Islet precursor cell (in vitro differentiated cells): ENCODE data around the gene CHCHD3.
"Not testable (repeated sequence)": the region's sequence is repeated elsewhere in the genome, so short reads cannot be mapped to it uniquely, and the experiment has no call there.

ENCODE experiments used
- DNase-seq: peaks from one replicate; pipeline ENCODE4 v3.0.0-alpha.2; 2018

CHCHD3 gene

DNA sequence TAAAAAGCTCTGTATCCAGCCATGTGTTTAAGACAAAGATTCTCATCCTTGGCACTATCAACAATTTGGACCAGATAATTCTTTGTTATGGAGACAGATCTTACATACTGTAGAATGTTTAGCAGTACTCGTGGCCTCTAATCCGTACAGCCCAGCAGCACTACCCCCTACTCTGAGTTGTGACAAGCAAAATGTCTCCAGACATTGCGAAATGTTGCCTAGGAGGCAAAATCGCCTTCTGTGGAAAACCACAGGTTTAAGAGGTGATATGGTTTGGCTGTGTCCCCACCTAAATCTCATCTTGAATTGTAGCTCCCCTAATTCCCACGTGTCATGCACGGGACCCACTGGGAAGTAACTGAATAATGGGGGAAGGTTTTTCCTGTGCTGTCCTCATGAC lies 186.7 kb downstream of the CHCHD3 start:
- DNase-seq, result no peak

DNA sequence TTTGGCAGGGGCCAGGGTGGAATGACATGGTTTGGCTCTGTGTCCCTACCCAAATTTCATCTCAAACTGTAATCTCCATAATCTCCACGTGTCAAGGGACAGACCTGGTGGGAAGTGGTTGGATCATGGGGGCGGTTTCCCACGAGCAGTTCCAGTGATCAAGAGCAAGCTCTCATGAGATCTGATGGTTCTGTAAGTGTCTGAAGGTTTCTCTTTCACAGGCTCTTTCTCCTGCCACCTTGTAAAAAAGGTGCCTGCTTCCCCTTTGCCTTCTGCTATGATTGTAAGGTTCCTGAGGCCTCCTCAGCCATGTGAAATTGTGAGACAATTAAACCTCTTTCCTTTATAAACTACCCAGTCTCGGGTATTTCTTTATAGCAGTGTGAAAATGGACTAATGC lies 188.3 kb downstream of the CHCHD3 start:
- DNase-seq, result no peak

DNA sequence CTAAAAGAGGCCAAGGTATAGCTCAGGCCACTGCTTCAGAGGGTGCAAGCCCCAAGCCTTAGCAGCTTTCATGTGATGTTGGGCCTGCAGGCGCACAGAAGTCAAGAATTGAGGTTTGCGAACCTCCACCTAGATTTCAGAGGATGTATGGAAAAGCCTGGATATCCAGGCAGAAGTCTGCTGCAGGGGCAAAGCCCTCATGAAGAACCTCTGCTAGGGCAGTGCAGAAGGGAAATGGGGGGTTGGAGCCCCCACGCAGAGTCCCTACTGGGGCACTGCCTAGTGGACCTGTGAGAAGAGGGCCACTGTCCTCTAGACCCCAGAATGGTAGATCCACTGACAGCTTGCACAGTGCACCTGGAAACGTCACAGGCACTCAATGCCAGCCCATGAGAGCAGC lies 189.1 kb downstream of the CHCHD3 start:
- not testable (repeated sequence) for DNase-seq

DNA sequence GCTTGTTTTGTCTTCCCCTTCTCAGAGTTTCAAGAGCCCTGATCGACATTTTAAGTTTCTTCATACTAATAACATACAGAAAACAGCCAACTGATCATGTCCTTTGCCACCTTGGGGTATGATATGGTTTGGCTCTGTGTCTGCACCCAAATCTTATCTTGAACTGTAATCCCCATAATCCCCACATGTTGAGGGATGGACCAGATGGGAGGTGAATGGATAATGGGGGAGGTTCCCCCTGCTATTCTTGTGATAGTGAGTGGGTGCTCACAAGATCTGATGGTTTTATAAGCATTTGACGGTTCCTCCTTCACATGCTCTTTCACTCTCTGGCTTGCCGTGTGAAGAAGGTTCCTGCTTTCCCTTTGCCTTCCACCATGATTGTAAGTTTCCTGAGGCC lies 190.3 kb downstream of the CHCHD3 start:
- DNase-seq, result no peak

DNA sequence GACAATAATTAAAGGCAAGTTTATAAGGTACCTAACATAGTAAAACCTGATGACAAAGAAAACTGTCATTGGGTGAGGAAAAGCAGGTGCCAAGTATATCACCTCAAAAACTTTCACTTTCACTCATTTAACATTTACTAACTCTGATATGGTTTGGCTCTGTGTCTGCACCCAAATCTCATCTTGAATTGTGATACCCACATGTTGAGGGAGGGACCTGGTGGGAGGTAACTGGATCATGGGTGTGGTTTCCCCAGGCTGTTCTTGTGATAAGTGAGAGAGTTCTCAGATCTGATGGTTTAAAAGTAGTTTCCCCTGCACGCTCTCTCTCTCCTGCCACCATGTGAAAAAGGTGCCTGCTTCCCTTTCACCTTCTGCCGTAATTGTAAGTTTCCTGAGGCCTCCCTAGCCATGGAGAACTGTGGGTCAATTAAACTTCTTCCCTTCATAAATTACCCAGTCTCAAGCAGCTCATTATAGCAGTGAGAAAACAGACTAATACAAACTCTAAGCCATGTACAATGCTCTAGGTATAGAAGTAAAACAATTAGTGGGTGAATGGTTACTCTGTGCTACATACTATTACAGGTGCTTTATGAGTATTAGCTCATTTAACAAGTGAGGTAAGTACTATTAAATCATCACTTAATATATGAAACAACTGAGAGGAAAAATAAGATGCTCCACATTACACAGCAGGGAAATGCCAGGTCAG lies 199.0 kb downstream of the CHCHD3 start:
- no peak for DNase-seq

DNA sequence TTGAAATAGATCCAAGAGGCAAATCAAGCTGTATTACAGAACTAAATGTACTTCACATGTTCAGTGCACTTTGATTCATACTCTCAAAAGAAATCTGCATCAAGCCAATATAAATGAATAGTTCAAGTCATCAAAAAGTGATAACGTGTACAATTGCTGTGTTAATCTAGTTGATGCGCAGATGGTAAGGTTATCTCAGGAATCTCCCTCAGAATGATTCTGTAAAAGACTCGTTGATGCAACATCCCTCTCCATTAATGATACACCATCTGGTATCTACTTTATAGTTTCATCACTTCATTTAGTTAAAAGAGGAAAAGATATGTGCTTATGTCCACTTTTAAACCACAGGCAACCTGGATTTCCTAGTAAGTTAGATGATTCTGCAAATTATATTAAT lies 200.6 kb downstream of the CHCHD3 start:
- no peak for DNase-seq

DNA sequence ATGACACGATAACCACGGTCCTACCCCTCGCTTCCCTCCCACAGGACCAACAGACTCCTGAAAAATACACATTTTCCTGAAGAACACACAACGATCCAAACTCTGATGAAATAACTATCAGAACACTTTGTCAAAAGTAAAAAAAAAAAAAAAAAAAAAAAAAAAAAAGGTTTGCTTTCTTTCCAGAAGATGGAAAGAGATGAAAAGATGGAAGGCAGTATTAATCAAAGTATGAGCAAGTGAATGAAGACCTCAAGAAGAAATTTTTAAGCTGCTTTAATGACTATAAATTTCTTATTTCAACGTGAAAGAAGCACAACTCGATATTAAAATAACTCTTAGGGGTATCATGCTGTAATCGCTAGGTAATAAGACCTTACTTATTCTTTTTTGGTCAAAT lies 202.3 kb downstream of the CHCHD3 start:
- no peak for DNase-seq

DNA sequence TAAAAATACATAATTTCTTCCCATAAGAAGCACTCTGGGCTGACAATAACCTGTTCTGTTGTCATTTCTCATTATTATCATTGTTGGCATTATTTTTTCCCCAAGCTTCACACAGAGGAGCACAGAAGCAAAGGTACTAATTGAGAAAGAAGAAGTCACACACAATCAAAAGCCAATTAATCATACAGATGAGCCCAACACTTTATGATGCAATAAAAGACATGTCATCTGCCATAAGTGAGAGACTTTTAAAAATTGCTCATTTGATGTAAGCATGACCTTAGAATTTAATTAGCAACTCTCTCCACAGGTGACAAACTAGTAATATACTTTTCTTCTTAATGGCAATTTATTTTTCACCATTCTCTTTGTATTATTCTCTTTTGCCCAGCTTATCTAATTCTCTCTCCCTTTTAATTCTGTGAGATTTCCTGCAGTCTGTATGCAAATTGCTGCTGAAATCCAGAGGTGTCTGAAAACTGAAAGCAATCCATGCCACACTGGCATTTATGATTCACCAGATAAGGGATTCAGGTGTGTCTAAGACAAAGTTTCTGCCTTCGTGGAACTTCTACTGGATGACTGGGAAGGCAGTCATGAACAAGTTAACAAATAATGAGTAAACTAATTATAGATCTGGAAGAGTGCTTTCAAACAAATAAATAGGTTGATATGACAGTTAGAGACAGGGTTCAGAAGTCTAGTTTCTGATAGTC lies 203.5 kb downstream of the CHCHD3 start:
- no peak for DNase-seq

DNA sequence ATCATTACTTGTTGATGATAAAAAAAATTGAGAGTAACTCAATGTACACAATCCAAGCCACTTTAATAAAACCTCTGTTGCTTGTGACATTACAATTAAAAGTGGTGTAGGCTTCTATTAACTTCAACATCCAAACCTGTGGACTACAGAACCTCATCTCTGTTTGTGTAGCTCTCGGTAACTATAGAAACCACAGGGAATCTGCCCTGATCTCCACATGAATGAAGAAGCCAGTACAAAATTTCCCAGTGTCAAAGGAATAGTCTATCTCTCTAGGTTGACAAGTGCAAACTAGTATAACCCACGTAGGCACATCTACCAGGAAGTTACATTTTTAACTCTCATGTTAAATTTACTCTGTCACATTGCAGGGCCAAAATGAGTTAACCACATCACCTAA lies 204.3 kb downstream of the CHCHD3 start:
- no peak for DNase-seq

DNA sequence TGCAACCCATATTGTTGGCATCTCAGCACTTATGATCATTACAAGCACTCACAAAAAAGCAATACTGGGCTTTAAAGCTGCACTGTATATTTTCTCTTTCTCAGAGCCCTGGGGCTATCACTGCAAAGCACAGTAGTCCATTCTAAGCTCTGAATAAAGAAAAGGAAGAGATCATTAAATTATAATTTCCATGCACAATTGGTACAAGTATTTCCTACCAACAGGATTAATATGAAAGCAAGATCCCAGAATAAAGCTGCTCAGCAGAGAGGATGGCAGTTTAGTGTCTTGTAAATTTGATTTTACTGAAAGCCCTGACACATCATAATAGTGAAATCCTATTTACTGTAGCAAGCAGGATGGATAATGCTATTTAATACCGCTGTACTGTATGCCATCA lies 205.3 kb downstream of the CHCHD3 start:
- no peak for DNase-seq

DNA sequence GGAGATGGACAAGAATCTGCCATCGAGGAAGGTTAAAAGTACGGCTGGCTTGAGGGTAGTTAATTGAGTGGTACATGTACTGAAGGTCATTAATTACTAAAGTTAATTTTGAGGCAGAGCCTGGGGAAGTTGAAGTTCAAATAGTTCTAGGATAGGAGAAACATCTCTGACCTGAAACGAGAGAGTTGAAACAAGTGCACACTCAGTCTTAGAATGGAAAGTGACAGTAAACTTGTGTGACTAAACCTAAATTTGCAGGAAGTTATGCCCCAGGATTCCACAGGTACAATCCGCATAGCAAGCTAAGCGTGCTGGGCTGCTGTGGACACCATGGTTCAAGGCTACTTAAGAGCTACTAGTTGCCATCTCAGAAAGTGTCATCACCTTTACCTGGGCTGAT lies 209.9 kb downstream of the CHCHD3 start:
- no peak for DNase-seq

DNA sequence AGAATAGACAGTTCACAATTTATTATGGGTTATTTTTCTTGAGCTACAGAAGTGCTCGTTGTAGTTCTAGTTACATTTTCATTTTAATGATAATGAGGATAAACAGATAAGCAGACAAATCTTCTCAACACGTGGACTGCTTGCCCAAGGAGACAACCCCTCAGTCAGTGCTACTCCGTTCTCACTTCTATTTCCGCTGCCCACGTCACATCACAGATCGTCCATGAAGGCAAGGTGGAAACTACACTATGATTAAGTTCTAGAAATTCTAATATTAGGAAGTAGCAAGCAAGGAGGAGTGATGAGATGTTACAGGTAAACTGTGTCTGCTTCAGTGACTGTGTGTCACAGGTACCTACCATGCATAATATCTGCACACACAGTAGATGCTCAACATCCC lies 210.5 kb downstream of the CHCHD3 start:
- no peak for DNase-seq

DNA sequence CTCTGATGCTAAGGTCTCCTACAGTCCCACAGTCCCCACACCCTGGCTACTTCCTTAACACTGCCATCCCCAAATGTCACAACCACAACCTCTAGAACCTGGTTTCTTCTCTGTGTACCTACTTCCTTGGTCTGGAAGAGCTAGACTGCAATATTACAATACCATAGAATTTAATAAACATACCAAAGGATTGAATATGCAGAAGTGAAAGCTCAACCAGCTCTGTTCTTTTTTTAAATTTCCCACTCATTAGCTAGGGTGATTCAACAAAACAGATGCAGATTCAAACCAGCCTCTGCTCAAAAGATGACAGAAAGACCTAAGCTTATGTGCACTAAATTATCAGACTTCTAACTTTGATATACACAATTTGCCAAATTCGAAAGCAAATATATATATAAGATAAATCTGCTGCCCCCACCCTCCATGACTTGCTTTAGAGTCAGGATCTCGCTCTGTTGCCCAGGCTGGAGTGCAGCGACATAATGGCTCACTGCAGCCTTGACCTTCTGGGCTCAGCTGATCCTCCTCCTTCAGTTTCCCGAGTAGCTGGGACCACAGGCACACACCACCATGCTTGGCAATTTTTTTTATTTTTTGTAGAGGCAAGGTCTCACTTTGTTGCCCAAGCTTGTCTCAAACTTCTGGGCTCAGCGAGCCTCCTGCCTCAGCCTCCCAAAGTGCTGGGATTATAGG lies 212.6 kb downstream of the CHCHD3 start:
- no peak for DNase-seq

DNA sequence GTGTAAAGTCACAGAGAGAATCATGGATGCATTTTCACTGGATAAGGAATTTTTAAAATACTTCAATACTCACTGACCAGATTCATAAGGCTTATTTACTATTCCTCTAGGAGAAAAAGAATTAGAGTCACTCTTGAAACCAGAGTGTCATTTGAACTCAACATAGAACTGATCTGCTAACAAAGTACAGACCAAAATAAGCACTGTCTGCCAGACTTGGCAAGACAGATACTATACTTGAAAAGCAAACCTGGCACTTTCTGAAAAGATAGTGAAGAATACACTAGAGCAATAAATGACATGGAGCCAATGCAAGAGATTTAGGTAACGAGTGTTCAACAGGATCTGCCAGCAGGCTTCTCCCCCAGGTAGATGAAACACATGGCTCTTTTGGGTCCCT lies 215.3 kb downstream of the CHCHD3 start:
- DNase-seq, result no peak

DNA sequence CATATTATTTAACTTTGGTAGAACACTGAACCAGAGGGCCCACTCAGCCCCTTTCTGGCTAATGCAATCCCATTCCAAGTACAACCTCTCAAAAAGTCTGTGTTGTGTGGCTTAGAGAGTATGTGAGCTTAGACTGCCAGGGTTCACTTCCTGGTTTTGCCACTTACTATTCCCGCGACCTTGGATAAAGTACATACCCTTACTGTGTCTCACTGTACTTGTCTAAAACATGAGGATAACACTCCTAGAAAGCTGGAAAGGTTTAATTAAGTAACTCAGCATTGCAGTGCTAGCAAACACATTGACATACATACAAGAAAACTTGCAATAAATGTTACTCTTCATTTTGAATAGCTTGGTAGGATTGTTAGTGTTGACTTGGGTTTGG lies 215.8 kb downstream of the CHCHD3 start:
- DNase-seq, result no peak

DNA sequence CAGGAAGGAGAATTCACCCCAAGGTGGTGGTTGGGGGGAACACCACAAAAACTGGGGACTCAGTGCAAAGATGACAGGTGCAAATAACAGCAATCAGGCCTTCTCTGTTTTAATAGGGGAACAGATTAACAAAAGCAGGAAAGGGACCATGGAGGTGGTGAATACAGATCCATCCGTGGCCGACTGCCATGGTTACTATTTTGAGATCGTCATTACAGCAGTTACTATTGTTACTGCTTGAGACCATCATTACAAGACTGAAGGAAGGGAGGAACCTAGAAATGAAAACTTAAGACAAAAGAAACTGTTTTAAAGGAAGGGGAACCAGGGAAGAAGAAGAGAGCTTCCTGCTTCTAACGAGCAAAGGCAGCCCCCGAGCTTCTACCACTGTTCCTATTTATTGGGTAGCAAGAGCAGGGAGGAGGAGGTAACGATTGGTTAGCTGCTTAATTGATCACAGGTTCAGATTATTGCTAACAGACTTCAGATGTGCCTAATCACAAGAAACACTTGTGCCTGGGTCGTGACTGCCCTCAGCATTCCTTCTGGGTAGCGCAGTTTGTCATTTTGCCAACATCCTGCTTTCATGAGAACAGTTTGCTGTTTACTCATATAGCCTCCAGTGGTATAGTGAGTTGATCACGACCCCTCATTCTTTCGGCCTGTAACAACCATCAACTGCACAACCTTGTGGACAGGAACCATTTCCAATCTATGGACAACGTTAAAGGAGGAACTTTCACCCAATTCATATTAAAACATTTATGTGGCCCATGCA lies 216.3 kb downstream of the CHCHD3 start:
- no peak for DNase-seq

DNA sequence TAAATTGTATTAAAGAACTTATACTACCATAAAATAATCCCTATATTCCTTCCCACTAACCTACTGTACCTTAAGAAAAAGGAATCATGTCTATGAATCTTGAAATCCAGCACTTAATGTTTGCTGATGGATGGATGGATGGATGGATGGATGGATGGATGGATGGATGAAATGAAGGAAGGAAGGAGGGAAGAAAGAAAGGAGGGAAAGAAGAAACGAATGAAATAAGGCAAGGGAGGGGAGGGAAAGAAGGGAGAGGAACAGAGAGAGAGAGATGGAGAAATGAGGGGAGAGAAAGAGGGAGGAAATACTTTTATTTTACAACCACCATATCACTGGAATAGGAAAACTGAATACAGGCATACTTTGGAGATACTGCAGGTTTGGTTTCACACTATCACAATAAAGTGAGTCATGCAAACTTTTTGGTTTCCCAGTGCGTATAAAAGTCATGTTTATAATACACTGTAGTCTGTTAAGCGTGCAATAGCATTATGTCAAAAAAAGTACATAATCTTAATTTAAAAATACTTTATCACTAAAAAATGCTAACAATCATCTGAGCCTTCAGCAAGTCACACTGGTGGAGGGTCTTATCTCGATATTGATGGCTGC lies 219.8 kb downstream of the CHCHD3 start:
- DNase-seq, result no peak

DNA sequence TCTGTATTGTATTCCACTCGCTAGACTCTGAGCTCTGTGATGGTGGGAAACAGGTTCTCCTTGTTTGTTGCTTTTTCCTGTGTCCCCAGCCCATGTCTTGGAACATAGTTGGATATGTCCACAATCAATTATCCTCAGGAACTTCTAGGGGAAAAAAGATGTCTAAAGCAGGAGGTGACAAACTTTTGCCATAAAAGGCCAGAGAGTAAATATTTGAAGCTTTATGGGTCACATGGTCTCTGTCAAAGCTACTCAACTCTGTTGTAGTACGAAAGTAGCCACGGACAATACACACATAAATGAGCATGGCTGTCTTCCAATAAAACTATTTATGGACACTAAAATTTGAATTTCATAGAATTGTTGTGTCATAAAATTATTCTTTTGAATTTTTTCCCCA lies 220.5 kb downstream of the CHCHD3 start:
- no peak for DNase-seq

DNA sequence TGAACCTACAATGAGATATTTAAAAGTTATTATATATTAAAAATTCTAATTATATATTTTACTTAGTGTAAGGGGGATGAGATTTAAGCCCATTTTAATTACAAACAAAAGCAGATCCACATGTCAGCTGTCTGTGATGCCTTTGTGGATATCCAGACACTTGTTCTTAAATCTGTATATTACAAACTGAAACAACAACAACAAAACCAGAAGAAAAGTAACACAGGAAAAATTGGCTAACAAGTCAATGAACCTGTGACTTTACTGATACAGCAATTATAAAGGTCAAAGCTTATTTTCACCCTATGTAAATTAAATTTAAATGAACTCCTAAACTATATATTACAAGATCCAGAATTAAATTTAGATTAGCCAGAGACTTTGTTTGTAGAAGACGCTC lies 222.7 kb downstream of the CHCHD3 start:
- no peak for DNase-seq

DNA sequence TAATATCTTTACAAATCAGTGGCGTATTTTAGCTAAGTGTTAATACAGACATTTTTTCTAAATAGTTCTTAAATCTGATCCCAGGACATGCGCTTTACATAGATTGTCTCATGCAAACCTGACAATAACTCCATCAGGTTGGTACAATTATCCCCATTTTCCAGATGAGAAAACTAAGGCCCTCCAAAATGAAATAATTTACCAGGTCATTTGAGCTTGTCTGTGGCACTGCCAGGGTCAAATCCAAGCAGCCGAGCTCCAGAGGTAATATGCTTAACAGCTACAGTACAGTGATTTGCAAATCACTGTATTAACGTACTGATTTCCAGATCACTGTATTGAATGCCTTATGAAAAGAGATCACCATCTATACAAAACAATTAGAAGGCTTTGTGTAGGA lies 223.1 kb downstream of the CHCHD3 start:
- no peak for DNase-seq

DNA sequence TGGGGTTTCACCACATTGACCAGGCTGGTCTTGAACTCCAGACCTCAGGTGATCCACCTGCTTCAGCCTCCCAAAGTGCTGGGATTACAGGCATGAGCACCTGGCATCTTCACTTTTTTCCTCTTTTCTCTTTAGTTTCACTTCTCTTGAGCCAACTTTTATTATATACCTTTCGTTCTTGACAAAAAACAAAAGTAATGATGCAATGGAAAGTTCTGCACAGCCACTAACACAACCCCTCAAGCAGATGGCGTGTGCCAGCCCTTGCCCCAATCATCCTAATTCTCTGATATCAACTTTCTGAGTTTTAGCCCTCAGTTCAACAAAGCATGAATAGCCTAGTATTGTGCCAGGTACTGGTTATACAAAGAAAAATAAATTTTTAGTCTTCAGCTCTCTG lies 223.6 kb downstream of the CHCHD3 start:
- DNase-seq, result no peak

DNA sequence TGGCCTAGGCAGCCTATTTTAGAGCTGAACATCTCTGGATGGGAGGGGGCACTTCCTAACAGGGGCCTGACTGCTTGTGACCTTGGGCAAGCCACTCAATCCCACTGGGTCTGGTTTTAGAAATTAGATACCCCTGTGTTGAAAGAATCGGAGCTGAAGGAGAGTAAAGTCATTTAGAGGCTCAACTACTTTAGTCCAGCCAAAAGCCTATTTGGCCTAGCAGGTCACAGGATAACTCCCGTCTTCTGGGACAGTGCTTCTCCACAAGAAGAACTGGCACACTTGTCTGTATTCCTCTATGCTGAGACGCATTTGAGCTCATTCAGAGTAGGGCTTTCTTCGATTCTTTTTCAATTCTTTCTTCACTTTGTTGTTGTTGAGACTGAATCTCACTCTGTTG lies 224.2 kb downstream of the CHCHD3 start:
- no peak for DNase-seq

DNA sequence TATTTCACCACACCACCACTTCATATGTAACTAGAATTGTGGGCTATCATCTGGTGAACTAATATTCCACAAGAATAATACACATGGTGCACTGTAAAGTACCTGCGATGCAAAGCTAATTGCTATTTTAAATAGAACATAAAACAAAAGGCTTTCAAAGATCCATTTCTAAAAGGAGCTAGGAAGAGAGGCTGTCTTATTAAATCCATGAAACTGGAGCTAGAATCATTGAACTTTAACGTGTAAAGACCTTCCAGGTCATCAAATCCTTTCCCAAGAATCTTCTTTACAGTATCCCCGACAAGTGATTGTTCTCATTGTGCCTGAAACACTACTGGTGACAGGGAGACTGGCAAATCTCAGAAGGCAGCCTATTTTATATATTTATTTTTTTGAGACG lies 224.9 kb downstream of the CHCHD3 start:
- no peak for DNase-seq
